IPS-18a (cell line): ENCODE measurements around the gene ALG12.
"Not testable (repeated sequence)": the region's sequence is repeated elsewhere in the genome, so short reads cannot be mapped to it uniquely, and the experiment has no call there.

Source experiments
- H3K27ac ChIP-seq: one replicate; pipeline ENCODE4 v1.5.1; 2013; ENCODE audit warnings: low read length
- H3K27me3 ChIP-seq: one replicate; pipeline ENCODE4 v1.6.1; 2013; ENCODE audit warnings: mild to moderate bottlenecking, low read length; ENCODE audit not compliant: control insufficient read depth, insufficient read depth
- H3K36me3 ChIP-seq: one replicate; pipeline ENCODE4 v1.6.1; 2013; ENCODE audit warnings: low read depth, low read length; ENCODE audit not compliant: control insufficient read depth
- H3K4me1 ChIP-seq: one replicate; pipeline ENCODE4 v1.6.1; 2013; ENCODE audit warnings: low read depth, low read length; ENCODE audit not compliant: control insufficient read depth
- H3K4me3 ChIP-seq: one replicate; pipeline ENCODE4 v1.5.1; 2013; ENCODE audit warnings: low read length
- H3K9ac ChIP-seq: one replicate; pipeline ENCODE4 v1.6.1; 2013; ENCODE audit warnings: mild to moderate bottlenecking, low read length, moderate library complexity
- H3K9me3 ChIP-seq: one replicate; pipeline ENCODE4 v1.6.1; 2013; ENCODE audit warnings: low read depth, low read length; ENCODE audit not compliant: control insufficient read depth

Gene ALG12

GRCh38 chr22:49948958-49949913, 31.0 kb upstream of the ALG12 start:
- no peak overlapping the region for H3K9ac ChIP-seq
- no peaks in the 10 kb centered on the region for H3K36me3 ChIP-seq
- H3K9me3 ChIP-seq: no peaks in the 10 kb centered on the region
- no peaks in the 10 kb centered on the region for H3K4me1 ChIP-seq
- no peaks in the 10 kb centered on the region for H3K27me3 ChIP-seq
- no peak overlapping the region for H3K4me3 ChIP-seq
- no peak overlapping the region for H3K27ac ChIP-seq

GRCh38 chr22:49948116-49948957, 30.1 kb upstream of the ALG12 start:
- Histone ChIP-seq H3K4me1 (no peaks in the 10 kb centered on the region), H3K9ac (no peak overlapping the region), H3K9me3 (no peaks in the 10 kb centered on the region), H3K36me3 (no peaks in the 10 kb centered on the region), H3K27me3 (no peaks in the 10 kb centered on the region), H3K27ac (no peak overlapping the region), H3K4me3 (no peak overlapping the region)

GRCh38 chr22:49947296-49947622, 29.0 kb upstream of the ALG12 start:
- no peak overlapping the region for H3K9ac ChIP-seq
- H3K9me3 ChIP-seq: no peaks in the 10 kb centered on the region
- no peaks in the 10 kb centered on the region for H3K4me1 ChIP-seq
- H3K36me3 ChIP-seq: no peaks in the 10 kb centered on the region
- H3K27ac ChIP-seq: no peak overlapping the region
- H3K4me3 ChIP-seq: no peak overlapping the region
- no peaks in the 10 kb centered on the region for H3K27me3 ChIP-seq

- Histone ChIP-seq H3K4me1 (no peaks in the 10 kb centered on the region), H3K36me3 (no peaks in the 10 kb centered on the region), H3K9ac (no peak overlapping the region), H3K27me3 (no peaks in the 10 kb centered on the region), H3K4me3 (no peak overlapping the region), H3K9me3 (no peaks in the 10 kb centered on the region), H3K27ac (no peak overlapping the region)
Measured at GRCh38 chr22:49946612-49947295, 28.5 kb upstream of the ALG12 start.

- not testable (repeated sequence) for H3K27me3 ChIP-seq, H3K4me1 ChIP-seq, H3K9me3 ChIP-seq, H3K9ac ChIP-seq, H3K27ac ChIP-seq, H3K4me3 ChIP-seq, H3K36me3 ChIP-seq
Measured at GRCh38 chr22:49945042-49945794, 27.0 kb upstream of the ALG12 start.

- Histone ChIP-seq H3K36me3 (no peaks in the 10 kb centered on the region), H3K4me3 (no peak overlapping the region), H3K4me1 (no peaks in the 10 kb centered on the region), H3K9ac (no peak overlapping the region), H3K27ac (no peak overlapping the region), H3K9me3 (no peaks in the 10 kb centered on the region), H3K27me3 (no peaks in the 10 kb centered on the region)
Measured at GRCh38 chr22:49944399-49944891, 26.2 kb upstream of the ALG12 start.

- Histone ChIP-seq H3K27ac (no peak overlapping the region), H3K27me3 (no peaks in the 10 kb centered on the region), H3K9ac (no peak overlapping the region), H3K9me3 (no peaks in the 10 kb centered on the region), H3K36me3 (no peaks in the 10 kb centered on the region), H3K4me3 (no peak overlapping the region), H3K4me1 (no peaks in the 10 kb centered on the region)
Measured at GRCh38 chr22:49943771-49944398, 25.6 kb upstream of the ALG12 start.

- Histone ChIP-seq H3K4me3 (no peak overlapping the region), H3K36me3 (no peaks in the 10 kb centered on the region), H3K27ac (no peak overlapping the region), H3K9me3 (no peaks in the 10 kb centered on the region), H3K4me1 (no peaks in the 10 kb centered on the region), H3K9ac (no peak overlapping the region), H3K27me3 (no peaks in the 10 kb centered on the region)
Measured at GRCh38 chr22:49943405-49943765, 25.1 kb upstream of the ALG12 start.

GRCh38 chr22:49942565-49943404, 24.5 kb upstream of the ALG12 start:
- Histone ChIP-seq H3K27ac (no peak overlapping the region), H3K9ac (no peak overlapping the region), H3K4me1 (no peaks in the 10 kb centered on the region), H3K27me3 (no peaks in the 10 kb centered on the region), H3K4me3 (no peak overlapping the region), H3K36me3 (no peaks in the 10 kb centered on the region), H3K9me3 (no peaks in the 10 kb centered on the region)
